ENCODE results near the gene RUFY4. TPM values are rescaled to one million over a fixed set of nuclear protein-coding genes. Genes with fewer than 3 reads are reported as not detected.

RUFY4 gene
- total and polyA plus RNA-seq, 2 donors (not counting 1 experiment from before 2014, with no cell fraction given) = not detected

- H3K9me3 ChIP-seq (ENCODE audit: control insufficient read depth, insufficient read depth, low read depth, low read length) = no peaks in the 10 kb centered on the region
- TF ChIP-seq EZH2 (IDR thresholded peaks at IDR 0.05; ENCODE audit: low read length, missing control alignments) (no peak), CTCF (conservative IDR thresholded peaks at IDR 0.05 in 1 of 2, IDR thresholded peaks at IDR 0.05 in 1 of 2; ENCODE audit: low read depth in 1 of 2, low read length in 2 of 2) (no peak)
- H3K4me2 ChIP-seq (ENCODE audit: extremely low read depth, insufficient read depth, low read length) = no peak overlapping the region
- no peaks in the 10 kb centered on the region for H3K36me3 ChIP-seq (ENCODE audit: control insufficient read depth, insufficient read depth, low read length)
- no peaks in the 10 kb centered on the region for H4K20me1 ChIP-seq (ENCODE audit: control insufficient read depth, extremely low read depth, insufficient read depth, low read length)
- no peak overlapping the region for H3K4me3 ChIP-seq (replicated peaks in 1 of 4; ENCODE audit: control extremely low read depth in 1 of 4, insufficient read depth in 1 of 4, low read depth in 3 of 4, low read length in 4 of 4)
- no peak overlapping the region for H2AFZ ChIP-seq (ENCODE audit: low read length)
- H3K27me3 ChIP-seq (ENCODE audit: control insufficient read depth, insufficient read depth, low read length) = peaks cover 25% of the 10 kb centered on the region
- H3K4me1 ChIP-seq (ENCODE audit: control insufficient read depth, extremely low read depth, insufficient read depth, low read length) = no peaks in the 10 kb centered on the region
- no peak for DNase-seq (ENCODE audit: low read depth in 2 of 2)
- H3K9ac ChIP-seq (ENCODE audit: insufficient read depth, low read length) = no peak overlapping the region
- H3K79me2 ChIP-seq (ENCODE audit: control insufficient read depth, insufficient read depth, low read length) = no peaks in the 10 kb centered on the region
- no peak overlapping the region for H3K27ac ChIP-seq (ENCODE audit: insufficient read depth, low read length)
Measured at GRCh38 chr2:218030409-218031195, 38.5 kb upstream of the RUFY4 start.

- Histone ChIP-seq H3K27me3 (ENCODE audit: control insufficient read depth, insufficient read depth, low read length) (peaks cover 28% of the 10 kb centered on the region), H3K9me3 (ENCODE audit: control insufficient read depth, insufficient read depth, low read depth, low read length) (no peaks in the 10 kb centered on the region), H4K20me1 (ENCODE audit: control insufficient read depth, extremely low read depth, insufficient read depth, low read length) (no peaks in the 10 kb centered on the region), H3K4me3 (replicated peaks in 1 of 4; ENCODE audit: control extremely low read depth in 1 of 4, insufficient read depth in 1 of 4, low read depth in 3 of 4, low read length in 4 of 4) (no peak overlapping the region), H3K79me2 (ENCODE audit: control insufficient read depth, insufficient read depth, low read length) (no peaks in the 10 kb centered on the region), H3K27ac (ENCODE audit: insufficient read depth, low read length) (no peak overlapping the region), H3K9ac (ENCODE audit: insufficient read depth, low read length) (no peak overlapping the region), H3K4me2 (ENCODE audit: extremely low read depth, insufficient read depth, low read length) (no peak overlapping the region), H3K4me1 (ENCODE audit: control insufficient read depth, extremely low read depth, insufficient read depth, low read length) (no peaks in the 10 kb centered on the region), H3K36me3 (ENCODE audit: control insufficient read depth, insufficient read depth, low read length) (no peaks in the 10 kb centered on the region), H2AFZ (ENCODE audit: low read length) (no peak overlapping the region)
- DNase-seq (ENCODE audit: low read depth in 2 of 2) = no peak
- TF ChIP-seq EZH2 (IDR thresholded peaks at IDR 0.05; ENCODE audit: low read length, missing control alignments) (no peak), CTCF (conservative IDR thresholded peaks at IDR 0.05 in 1 of 2, IDR thresholded peaks at IDR 0.05 in 1 of 2; ENCODE audit: low read depth in 1 of 2, low read length in 2 of 2) (no peak)
Measured at GRCh38 chr2:218031261-218031660, 37.8 kb upstream of the RUFY4 start.

GRCh38 chr2:218031771-218032257, 37.2 kb upstream of the RUFY4 start:
- Histone ChIP-seq H3K27me3 (ENCODE audit: control insufficient read depth, insufficient read depth, low read length) (peaks cover 30% of the 10 kb centered on the region), H2AFZ (ENCODE audit: low read length) (no peak overlapping the region), H3K9me3 (ENCODE audit: control insufficient read depth, insufficient read depth, low read depth, low read length) (no peaks in the 10 kb centered on the region), H3K4me2 (ENCODE audit: extremely low read depth, insufficient read depth, low read length) (no peak overlapping the region), H3K27ac (ENCODE audit: insufficient read depth, low read length) (no peak overlapping the region), H3K4me1 (ENCODE audit: control insufficient read depth, extremely low read depth, insufficient read depth, low read length) (no peaks in the 10 kb centered on the region), H3K4me3 (replicated peaks in 1 of 4; ENCODE audit: control extremely low read depth in 1 of 4, insufficient read depth in 1 of 4, low read depth in 3 of 4, low read length in 4 of 4) (no peak overlapping the region), H4K20me1 (ENCODE audit: control insufficient read depth, extremely low read depth, insufficient read depth, low read length) (no peaks in the 10 kb centered on the region), H3K36me3 (ENCODE audit: control insufficient read depth, insufficient read depth, low read length) (no peaks in the 10 kb centered on the region), H3K79me2 (ENCODE audit: control insufficient read depth, insufficient read depth, low read length) (no peaks in the 10 kb centered on the region), H3K9ac (ENCODE audit: insufficient read depth, low read length) (no peak overlapping the region)
- no peak for TF ChIP-seq CTCF (conservative IDR thresholded peaks at IDR 0.05 in 1 of 2, IDR thresholded peaks at IDR 0.05 in 1 of 2; ENCODE audit: low read depth in 1 of 2, low read length in 2 of 2)
- no peak for TF ChIP-seq EZH2 (IDR thresholded peaks at IDR 0.05; ENCODE audit: low read length, missing control alignments)
- no peak for DNase-seq (ENCODE audit: low read depth in 2 of 2)
